Aorta (tissue), 5 donors: ENCODE measurements around the gene AFTPH. TPM values are rescaled to one million over a fixed set of nuclear protein-coding genes. Genes with fewer than 3 reads are reported as not detected.
A peak's percentile ranks its signal among the peaks of the same experiment; 100 is the strongest.

Experiments
- ATAC-seq: fragments of 200-7000 bp; cut with Tn5 transposase; one replicate; pipeline ENCODE4 v1.9.1; 2022; ENCODE audit warnings: moderate library complexity; ENCODE audit not compliant: low FRiP score
- DNase-seq, 2 donors: peaks; one replicate each; pipeline ENCODE4 v3.0.0-alpha.2; 2020
- H3K27ac ChIP-seq, 2 donors: one replicate each; pipeline ENCODE4 v1.5.1; 2013; ENCODE audit warnings: low read length in 2 of 2, mild to moderate bottlenecking in 2 of 2, moderate library complexity in 2 of 2, control low read depth in 1 of 2, inconsistent platforms in 1 of 2, low read depth in 1 of 2
- H3K27me3 ChIP-seq, 2 donors: one replicate each; pipeline ENCODE4 v1.6.1; 2013; ENCODE audit warnings: control low read depth in 1 of 2, low read length in 1 of 2, mild to moderate bottlenecking in 1 of 2, moderate library complexity in 1 of 2; ENCODE audit not compliant: insufficient read depth in 2 of 2, control insufficient read depth in 1 of 2
- H3K36me3 ChIP-seq, 2 donors: one replicate each; pipeline ENCODE4 v1.6.1; 2013; ENCODE audit warnings: control low read depth in 1 of 2, low read length in 1 of 2, mild to moderate bottlenecking in 1 of 2; ENCODE audit not compliant: insufficient read depth in 2 of 2, control insufficient read depth in 1 of 2
- H3K4me1 ChIP-seq, 2 donors: one replicate each; pipeline ENCODE4 v1.6.1; 2013; ENCODE audit warnings: low read length in 2 of 2, control low read depth in 1 of 2, mild to moderate bottlenecking in 1 of 2, moderate library complexity in 1 of 2; ENCODE audit not compliant: insufficient read depth in 2 of 2, control insufficient read depth in 1 of 2
- H3K4me3 ChIP-seq, 2 donors: one replicate each; pipeline ENCODE4 v1.5.1; 2013; ENCODE audit warnings: low read length in 2 of 2, control low read depth in 1 of 2, mild to moderate bottlenecking in 1 of 2
- H3K9me3 ChIP-seq: one replicate; pipeline ENCODE4 v1.6.1; 2013; ENCODE audit warnings: mild to moderate bottlenecking, low read length; ENCODE audit not compliant: control insufficient read depth
- WGBS, 2 donors: extraction: QIAGEN DNeasy Blood & Tissue Kit; methylation state at CpG; one replicate each; pipeline ENCODE4 v1.1.7; 2013; 5-methylcytosine and 5-hydroxymethylcytosine counted together
- intact Hi-C, 2 donors: fragments of 100-400 bp; cut with DNase I; formaldehyde crosslinking; loops; one replicate each; pipeline versions ENCODE4 v1.14.2 to v1.15.0; 2022
- polyA plus RNA-seq, 2 donors: library from polyadenylated mRNA; stranded (reverse); fragments of 200-250 nt; gene quantifications; one replicate each; pipeline ENCODE4 v1.2.3, GENCODE V29; 2013
- total RNA-seq, 2 donors: library from RNA; stranded (reverse); fragmentation: NEBNext Ultra II Directional; extraction: Animal tissue kit (Norgen Biotek cat#: 25700); gene quantifications; one replicate each; pipeline ENCODE4 v1.2.1, GENCODE V29; 2021
- donor health status: healthy with polysubstance abuse.
- donor health status: Bipolar disorder and iron deficiency.
- donor health status: DM: no; HTN: no; CAD: no.
- donor health status: DM: no; HTN: no; CAD: no.
- donor health status: DM: yes; HTN: yes; CAD: no.

Gene AFTPH
- total and polyA plus RNA-seq, 4 donors: 19.5 to 30.6 (median 25.8) TPM

- H3K4me3 ChIP-seq: no peak overlapping the region
- no peaks in the 10 kb centered on the region for H3K9me3 ChIP-seq
- H3K27me3 ChIP-seq: no peaks in the 10 kb centered on the region
- WGBS, 2 donors: 57 to 59% methylated on average over 5 of the region's 5 CpGs
- no peak for DNase-seq
- no peaks in the 10 kb centered on the region for H3K4me1 ChIP-seq
- ATAC-seq: no peak
- intact Hi-C loops: no loop called here
- H3K27ac ChIP-seq: no peak overlapping the region
- H3K36me3 ChIP-seq: peaks cover 2 to 3% of the 10 kb centered on the region in 2 donors
Observed at GRCh38 chr2:64582774-64583340, 58.7 kb downstream of the AFTPH start.

GRCh38 chr2:64586054-64586453 lies 61.9 kb downstream of the AFTPH start:
- H3K9me3 ChIP-seq: no peaks in the 10 kb centered on the region
- WGBS, 2 donors: 89 to 90% methylated on average over 4 of the region's 4 CpGs
- no peak overlapping the region for H3K4me3 ChIP-seq
- H3K27ac ChIP-seq: no peak overlapping the region
- H3K36me3 ChIP-seq: peaks cover 0 to under 1% of the 10 kb centered on the region in 2 donors
- H3K27me3 ChIP-seq: no peaks in the 10 kb centered on the region
- ATAC-seq: no peak
- DNase-seq: no peak
- intact Hi-C loops: loop anchor here (2.0 to 5.0 kb wide), 4 partner anchors 56 to 286 kb away; no protein-coding TSS in a partner anchor
- no peaks in the 10 kb centered on the region for H3K4me1 ChIP-seq

- Histone ChIP-seq H3K9me3 (no peaks in the 10 kb centered on the region), H3K27ac (no peak overlapping the region), H3K4me1 (no peaks in the 10 kb centered on the region), H3K4me3 (no peak overlapping the region), H3K27me3 (no peaks in the 10 kb centered on the region), H3K36me3 (peaks cover 0 to 3% of the 10 kb centered on the region in 2 donors)
- 24 to 29% methylated on average over 6 of the region's 6 CpGs for WGBS, 2 donors
- DNase-seq (no peak), ATAC-seq (peak; percentile 68)
- intact Hi-C loops: loop anchor here (2.0 to 5.0 kb wide), 4 partner anchors 55 to 285 kb away; no protein-coding TSS in a partner anchor
Observed at GRCh38 chr2:64586883-64587481, 62.9 kb downstream of the AFTPH start.

GRCh38 chr2:64587561-64587960 lies 63.4 kb downstream of the AFTPH start:
- ATAC-seq: no peak

GRCh38 chr2:64591188-64591587 lies 67.1 kb downstream of the AFTPH start:
- H3K4me3 ChIP-seq: no peak overlapping the region
- ATAC-seq (no peak), DNase-seq (no peak)
- no peak overlapping the region for H3K27ac ChIP-seq
- intact Hi-C loops: loop anchor here in 1 of 2 donors (5.0 kb wide), 1 partner anchor 156 kb away; no protein-coding TSS in a partner anchor
- H3K4me1 ChIP-seq: peaks cover 0 to 5% of the 10 kb centered on the region in 2 donors
- no peaks in the 10 kb centered on the region for H3K9me3 ChIP-seq
- 87 to 93% methylated on average over 4 of the region's 4 CpGs for WGBS, 2 donors
- H3K27me3 ChIP-seq: no peaks in the 10 kb centered on the region
- peaks cover 0 to 3% of the 10 kb centered on the region in 2 donors for H3K36me3 ChIP-seq

More at GRCh38 chr2:64587561-64587960, 63.4 kb downstream of the AFTPH start:
- no peak for DNase-seq
- H3K36me3 ChIP-seq: peaks cover 0 to 3% of the 10 kb centered on the region in 2 donors
- intact Hi-C loops: loop anchor here (2.0 to 5.0 kb wide), 4 partner anchors 55 to 285 kb away; no protein-coding TSS in a partner anchor
- H3K27me3 ChIP-seq: no peaks in the 10 kb centered on the region
- H3K4me3 ChIP-seq: no peak overlapping the region
- no peak overlapping the region for H3K27ac ChIP-seq
- H3K4me1 ChIP-seq: no peaks in the 10 kb centered on the region
- H3K9me3 ChIP-seq: no peaks in the 10 kb centered on the region

- peaks cover 0 to 5% of the 10 kb centered on the region in 2 donors for H3K4me1 ChIP-seq
- no peak for ATAC-seq
- H3K4me3 ChIP-seq: no peak overlapping the region
- no peaks in the 10 kb centered on the region for H3K27me3 ChIP-seq
- WGBS, 2 donors: 78 to 82% methylated on average over 4 of the region's 4 CpGs
- H3K36me3 ChIP-seq: peaks cover 0 to 3% of the 10 kb centered on the region in 2 donors
- peak in 1 of 2 donors; percentile 55 for DNase-seq
- H3K27ac ChIP-seq: no peak overlapping the region
- intact Hi-C loops: loop anchor here in 1 of 2 donors (5.0 kb wide), 1 partner anchor 154 kb away; no protein-coding TSS in a partner anchor
- no peaks in the 10 kb centered on the region for H3K9me3 ChIP-seq
Observed at GRCh38 chr2:64593035-64593655, 69.0 kb downstream of the AFTPH start.

GRCh38 chr2:64594226-64594989 lies 70.3 kb downstream of the AFTPH start:
- Histone ChIP-seq H3K9me3 (no peaks in the 10 kb centered on the region), H3K36me3 (peaks cover 0 to 3% of the 10 kb centered on the region in 2 donors), H3K4me3 (no peak overlapping the region), H3K27me3 (no peaks in the 10 kb centered on the region), H3K27ac (no peak overlapping the region), H3K4me1 (peaks cover 0 to 5% of the 10 kb centered on the region in 2 donors)
- no peak for ATAC-seq
- WGBS, 2 donors: 57 to 63% methylated on average over 7 of the region's 7 CpGs
- DNase-seq: no peak
- intact Hi-C loops: loop anchor here in 1 of 2 donors (5.0 kb wide), 1 partner anchor 153 kb away; no protein-coding TSS in a partner anchor

GRCh38 chr2:64595397-64596176 lies 71.5 kb downstream of the AFTPH start:
- intact Hi-C loops: loop anchor here in 1 of 2 donors (5.0 kb wide), 1 partner anchor 267 kb away; no protein-coding TSS in a partner anchor
- DNase-seq: no peak
- H3K4me1 ChIP-seq: peaks cover 0 to 5% of the 10 kb centered on the region in 2 donors
- peaks cover 0 to 3% of the 10 kb centered on the region in 2 donors for H3K36me3 ChIP-seq
- H3K27ac ChIP-seq: no peak overlapping the region
- H3K27me3 ChIP-seq: no peaks in the 10 kb centered on the region
- no peak overlapping the region for H3K4me3 ChIP-seq
- no peak for ATAC-seq
- 24 to 27% methylated on average over 4 of the region's 4 CpGs for WGBS, 2 donors
- H3K9me3 ChIP-seq: no peaks in the 10 kb centered on the region
